Diencephalon (tissue), 1 donor: ENCODE results near the gene ADRA1B. TPM values are rescaled to one million over a fixed set of nuclear protein-coding genes. Genes with fewer than 3 reads are reported as not detected.

Experiments used
- small RNA-seq: library from RNA; depleted of rRNA; stranded (forward); fragments of <200 nt; gene quantifications from one replicate; pipeline ENCODE3, GENCODE V24; 2014
- total RNA-seq: library from RNA; depleted of rRNA; stranded (reverse); fragments of >200 nt; gene quantifications from one replicate; pipeline ENCODE4 v1.2.3, GENCODE V29; 2014

Gene ADRA1B
- 6.9 TPM for total RNA-seq

GRCh38 chr5:159915904-159916840 is at the start of gene ADRA1B:
Gene ADRA1B (plus strand): TSS chr5:159916482. CDS start chr5:159916906, 424 bp downstream.

DNA sequence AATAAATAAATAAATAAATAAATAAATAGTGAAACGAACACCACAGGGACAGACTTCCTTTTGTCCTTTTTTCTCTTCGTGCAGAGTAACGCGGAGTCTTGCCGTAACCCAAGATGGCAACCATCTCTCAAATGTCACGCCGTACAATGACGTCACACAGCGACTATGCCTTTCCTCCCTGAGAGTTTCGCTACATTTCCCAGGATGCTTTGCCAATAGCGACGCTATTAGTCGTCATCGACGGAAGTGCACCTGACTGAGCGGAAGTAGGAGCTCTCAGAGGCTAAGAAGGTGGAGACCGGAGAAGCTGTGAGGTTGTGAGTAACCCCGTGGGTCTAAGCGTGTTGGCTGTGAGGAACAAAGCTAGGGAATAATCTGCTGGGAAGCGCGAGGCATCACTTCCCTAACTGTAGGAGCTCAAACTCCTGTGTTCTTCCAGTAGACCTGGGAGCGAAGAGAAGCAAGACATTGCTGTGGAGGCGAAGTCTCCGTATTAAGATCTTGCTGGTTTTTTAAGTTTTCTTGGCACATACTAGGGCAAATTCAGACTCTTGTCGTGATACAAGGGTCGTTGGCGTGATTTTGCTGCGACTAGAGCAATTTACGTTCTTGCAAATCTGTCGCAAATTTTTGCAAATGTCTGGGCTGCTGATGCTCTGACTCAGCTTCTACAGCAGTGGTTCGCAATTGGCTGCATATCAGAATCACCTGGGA is 92.8 kb downstream of the ADRA1B start, which contains the start of gene TTC1:
TTC1 (plus strand) TSS at position 263 of the 714 bp plus-strand sequence. CDS start 1,390 bp downstream, outside the sequence.

Small RNA genes within 50 kb of the gene (small RNA-seq; reads per million reads assigned to genes)
- gene RF00019 = not detected

Other genes with a start within 250 kb of the ADRA1B start
- gene TTC1, start 92.7 kb downstream of the ADRA1B start, total RNA-seq = 60.7 TPM
- 49.4 TPM for gene PWWP2A, start 203.0 kb downstream of the ADRA1B start, total RNA-seq